K562 (cell line): Measurements from ENCODE around the gene SIRPB2. TPM values are rescaled to one million over a fixed set of nuclear protein-coding genes. Genes with fewer than 3 reads are reported as not detected.
A peak's percentile ranks its signal among the peaks of the same experiment; 100 is the strongest.

Experiments
- CHCHD3 ChIP-seq: fragments of 250-450 bp; sonication (Bioruptor Pico); IDR thresholded peaks from 2 replicates; pipeline ENCODE4 v2.1.2; 2022; ENCODE audit warnings: mild to moderate bottlenecking
- CREB1 ChIP-seq, 2 experiments: sonication (generic) in 1 of 2; formaldehyde crosslinking in 1 of 2; IDR thresholded peaks; 2 replicates each; pipeline versions ENCODE4 v1.6.1 to v1.8.0; 2012 to 2022; ENCODE audit warnings: inconsistent platforms in 1 of 2, mild to moderate bottlenecking in 1 of 2, missing genetic modification reagents in 1 of 2, moderate library complexity in 1 of 2
- CTCF ChIP-seq, 3 experiments: IDR thresholded peaks in 2 of 3; conservative IDR thresholded peaks in 1 of 3; 2 replicates each; pipeline ENCODE4 v1.5.1; 2011 to 2012; ENCODE audit warnings: low read length in 3 of 3, mild to moderate bottlenecking in 3 of 3, control low read depth in 2 of 3, improper control_type of control experiment in 1 of 3, inconsistent platforms in 1 of 3, low read depth in 1 of 3, mixed read lengths in 1 of 3, moderate library complexity in 1 of 3; ENCODE audit not compliant: insufficient read depth in 2 of 3
- EGR1 ChIP-seq: fragments of 450-650 bp; conservative IDR thresholded peaks from 2 replicates; pipeline ENCODE4 v1.6.1; 2017; ENCODE audit warnings: mild to moderate bottlenecking
- ETV5 ChIP-seq: sonication (generic); formaldehyde crosslinking; IDR thresholded peaks from 2 replicates; pipeline ENCODE4 v1.4.0; 2020; ENCODE audit warnings: low read depth, mild to moderate bottlenecking, missing genetic modification reagents
- HDAC8 ChIP-seq: fragments of 450-650 bp; IDR thresholded peaks from 2 replicates; pipeline ENCODE4 v1.6.1; 2016; ENCODE audit warnings: mild to moderate bottlenecking, missing genetic modification characterization, moderate library complexity, missing compliant biosample characterization
- HEY1 ChIP-seq: fragments of 250-450 bp; sonication (Bioruptor Pico); IDR thresholded peaks from 2 replicates; pipeline ENCODE4 v1.5.0; 2020; ENCODE audit warnings: mild to moderate bottlenecking, moderate library complexity, borderline replicate concordance
- NBN ChIP-seq: fragments of 450-650 bp; IDR thresholded peaks from 2 replicates; pipeline ENCODE4 v1.6.1; 2016; ENCODE audit warnings: low read depth, mild to moderate bottlenecking
- REST ChIP-seq, 2 experiments: fragments of 450-650 bp; formaldehyde crosslinking in 1 of 2; IDR thresholded peaks; 2 replicates each; pipeline versions ENCODE4 v1.4.0 to v1.6.1; 2014 to 2020; ENCODE audit warnings: mild to moderate bottlenecking in 2 of 2, borderline replicate concordance in 1 of 2, low read depth in 1 of 2
- SMC3 ChIP-seq: conservative IDR thresholded peaks from 2 replicates; pipeline ENCODE4 v1.6.1; 2011; ENCODE audit warnings: low read depth, low read length, improper control_type of control experiment; ENCODE audit not compliant: insufficient read depth
- SPI1 ChIP-seq: IDR thresholded peaks from 2 replicates; pipeline ENCODE4 v1.6.1; 2011; ENCODE audit warnings: low read depth, low read length, control low read depth, borderline replicate concordance
- YY1 ChIP-seq, 3 experiments: IDR thresholded peaks; 2 replicates each; pipeline ENCODE4 v1.6.1; 2011; ENCODE audit warnings: low read length in 2 of 3, mild to moderate bottlenecking in 2 of 3, moderate library complexity in 2 of 3, borderline replicate concordance in 1 of 3, control low read depth in 1 of 3, low read depth in 1 of 3; ENCODE audit not compliant: insufficient read depth in 3 of 3, insufficient replicate concordance in 2 of 3, control insufficient read depth in 1 of 3, insufficient read length in 1 of 3; ENCODE audit errors: extremely low read depth in 1 of 3
- ZNF253 ChIP-seq: fragments of 250-450 bp; sonication (Bioruptor Pico); conservative IDR thresholded peaks from 2 replicates; pipeline ENCODE4 v1.6.1; 2021; ENCODE audit warnings: mild to moderate bottlenecking
- ZNF707 ChIP-seq: fragments of 250-450 bp; sonication (Bioruptor Pico); conservative IDR thresholded peaks from 2 replicates; pipeline ENCODE4 v1.8.0; 2022; ENCODE audit warnings: inconsistent platforms, mild to moderate bottlenecking, moderate library complexity
- polyA plus RNA-seq, 8 experiments: library from polyadenylated mRNA; depleted of rRNA in 4 of 8; stranded (reverse) in 5 of 8; unstranded in 3 of 8; fragments of >200 nt; fragmentation: Nextera tagmentation in 2 of 8; fragmentation: Illumina TruSeq in 1 of 8; extraction: Ambion mirVana in 2 of 8; extraction: Trizol in 1 of 8; gene quantifications; 2 replicates each; pipeline versions ENCODE4 v1.2.1 to v1.2.3, GENCODE V29; 2011 to 2014; ENCODE audit warnings: inconsistent platforms in 1 of 8, missing spikeins in 1 of 8
- total RNA-seq, 7 experiments: library from RNA; depleted of rRNA in 6 of 7; stranded (reverse); fragments of >200 nt in 6 of 7; fragmentation: Illumina TruSeq in 2 of 7; extraction: Trizol in 2 of 7; gene quantifications; 2 replicates each; pipeline versions ENCODE4 v1.2.1 to v1.2.3, GENCODE V29; 2011 to 2021; ENCODE audit warnings: low replicate concordance in 1 of 7
- TF ChIP-seq, protein P1 (sequence below): sonication (generic); formaldehyde crosslinking; IDR thresholded peaks from 2 replicates; pipeline ENCODE4 v1.9.0; 2022; ENCODE audit warnings: mild to moderate bottlenecking, missing genetic modification reagents

Gene SIRPB2
- total and polyA plus RNA-seq, 9 of the 15 experiments (the other 6 are each of a cell fraction or from before 2014, with no cell fraction given), result 0.07 TPM; not detected in 7

DNA sequence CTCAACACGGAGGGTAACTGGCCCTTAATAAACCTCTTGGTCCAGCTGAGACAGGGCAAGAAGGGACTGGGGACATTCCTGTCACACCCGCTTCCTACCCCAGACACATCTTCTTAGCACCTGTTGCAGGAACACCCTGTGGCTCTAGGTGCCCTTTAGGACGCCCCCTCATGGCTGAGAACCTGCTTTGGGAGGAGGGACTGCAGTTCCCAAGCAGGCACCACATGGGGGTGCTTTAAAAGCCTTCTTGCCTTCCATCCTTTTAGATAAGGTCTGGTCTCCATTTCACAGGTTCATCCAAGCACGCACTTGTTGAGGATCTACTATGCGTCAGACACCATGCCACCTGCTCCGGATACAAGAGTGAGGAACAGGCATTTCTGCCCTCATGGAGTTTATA, 51.2 kb downstream of the SIRPB2 start (continued):
- peak; percentile 72 to 98 (median 97) for TF ChIP-seq CTCF (IDR thresholded peaks at IDR 0.05 in 2 of 3, conservative IDR thresholded peaks at IDR 0.05 in 1 of 3; ENCODE audit: insufficient read depth in 2 of 3, low read depth in 1 of 3, low read length in 3 of 3)
- no peak for TF ChIP-seq CHCHD3 (CRISPR knock-in tag)
- TF ChIP-seq CREB1 (IDR thresholded peaks at IDR 0.05), result no peak
- TF ChIP-seq CREB1 (CRISPR knock-in tag; IDR thresholded peaks at IDR 0.05), result no peak
- no peak for TF ChIP-seq ZNF253 (CRISPR knock-in tag)
- TF ChIP-seq HEY1, result no peak
- TF ChIP-seq ETV5 (CRISPR knock-in tag), result peak; percentile 32; the same call in 1 of the 2 replicates
- no peak for TF ChIP-seq NBN
- peak in 1 of 3 experiments; percentile 8 for TF ChIP-seq YY1 (IDR thresholded peaks at IDR 0.05; ENCODE audit: borderline replicate concordance in 1 of 3, control insufficient read depth in 1 of 3, extremely low read depth in 1 of 3, insufficient read depth in 3 of 3, insufficient read length in 1 of 3, insufficient replicate concordance in 2 of 3, low read depth in 1 of 3, low read length in 2 of 3)
- 0 out of 2 replicates have a peak, but pooled peaks have one; percentile 30 for TF ChIP-seq SMC3
- TF ChIP-seq, protein P1, sequence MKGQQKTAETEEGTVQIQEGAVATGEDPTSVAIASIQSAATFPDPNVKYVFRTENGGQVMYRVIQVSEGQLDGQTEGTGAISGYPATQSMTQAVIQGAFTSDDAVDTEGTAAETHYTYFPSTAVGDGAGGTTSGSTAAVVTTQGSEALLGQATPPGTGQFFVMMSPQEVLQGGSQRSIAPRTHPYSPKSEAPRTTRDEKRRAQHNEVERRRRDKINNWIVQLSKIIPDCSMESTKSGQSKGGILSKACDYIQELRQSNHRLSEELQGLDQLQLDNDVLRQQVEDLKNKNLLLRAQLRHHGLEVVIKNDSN (CRISPR knock-in tag), result no peak
- no peak for TF ChIP-seq ZNF707 (CRISPR knock-in tag)
- no peak for TF ChIP-seq HDAC8 (tag)
- TF ChIP-seq REST (IDR thresholded peaks at IDR 0.05; ENCODE audit: borderline replicate concordance), result peak; percentile 51
- TF ChIP-seq REST (CRISPR knock-in tag; IDR thresholded peaks at IDR 0.05; ENCODE audit: low read depth), result no peak
- TF ChIP-seq SPI1, result no peak
- 0 out of 2 replicates have a peak, but pooled peaks have one; percentile 8 for TF ChIP-seq EGR1
